HG02610 (cell line): ENCODE measurements around the gene CDH16.
"Not testable (repeated sequence)": the region's sequence is repeated elsewhere in the genome, so short reads cannot be mapped to it uniquely, and the experiment has no call there.

Experiments
- ATAC-seq: cut with Tn5 transposase; IDR thresholded peaks from one replicate; pipeline ENCODE4 v1.9.1; 2021; ENCODE audit warnings: mild to moderate bottlenecking, moderate library complexity; ENCODE audit not compliant: unreplicated experiment

The CDH16 gene

DNA sequence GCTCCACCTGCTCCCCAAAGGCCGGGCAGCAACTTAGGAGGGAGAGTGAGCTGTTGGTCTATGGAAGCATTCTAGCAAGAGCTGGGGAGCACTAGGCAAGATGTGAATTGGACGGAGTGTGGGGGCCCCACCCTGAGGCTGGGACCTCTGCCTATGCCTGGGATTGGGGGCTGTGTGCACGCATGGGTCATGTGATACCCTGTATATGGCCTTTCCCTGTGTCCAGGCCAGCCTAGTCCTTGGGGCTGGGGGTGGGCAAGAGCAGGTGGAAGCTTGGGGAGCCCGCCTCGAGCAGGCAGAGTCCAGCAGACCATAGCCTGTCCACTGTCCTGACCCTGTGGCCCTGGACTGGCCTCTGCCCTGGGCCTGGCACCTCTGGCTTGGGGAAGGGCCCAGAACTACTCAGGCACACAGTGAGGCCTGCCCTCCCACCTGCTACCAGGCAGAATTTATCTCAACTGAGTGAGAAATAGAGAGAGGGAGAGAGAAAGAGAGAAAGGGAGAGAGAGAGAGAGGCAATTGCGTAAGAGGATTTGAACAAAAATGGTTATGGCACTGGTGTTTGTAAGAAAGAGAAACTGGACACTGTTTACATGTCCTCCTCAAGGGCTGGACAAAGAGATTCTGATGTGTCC is 19.3 kb downstream of the CDH16 start:
- no peak for ATAC-seq

DNA sequence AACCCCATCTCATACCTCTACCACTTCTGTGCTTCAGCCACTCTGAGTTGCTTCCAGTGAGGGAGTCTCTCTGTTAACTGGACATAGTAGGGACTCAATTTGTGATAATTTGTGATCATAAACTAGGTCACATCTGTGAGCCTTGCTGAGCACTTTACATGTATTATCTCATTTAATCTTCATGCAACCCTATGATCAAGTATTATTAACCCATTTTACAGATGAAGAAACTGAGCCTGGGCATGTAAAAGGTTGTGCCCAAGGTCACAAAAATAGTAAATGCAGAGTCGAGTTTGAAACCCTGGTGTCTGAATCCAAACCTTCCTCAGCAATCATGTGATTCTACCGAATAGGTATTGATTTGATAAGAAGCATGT is 19.8 kb downstream of the CDH16 start:
- no peak for ATAC-seq

GRCh38 chr16:66898207-66898606 is 20.5 kb downstream of the CDH16 start:
- ATAC-seq: no peak

- not testable (repeated sequence) for ATAC-seq
Observed at GRCh38 chr16:66896682-66897081, 22.0 kb downstream of the CDH16 start.

DNA sequence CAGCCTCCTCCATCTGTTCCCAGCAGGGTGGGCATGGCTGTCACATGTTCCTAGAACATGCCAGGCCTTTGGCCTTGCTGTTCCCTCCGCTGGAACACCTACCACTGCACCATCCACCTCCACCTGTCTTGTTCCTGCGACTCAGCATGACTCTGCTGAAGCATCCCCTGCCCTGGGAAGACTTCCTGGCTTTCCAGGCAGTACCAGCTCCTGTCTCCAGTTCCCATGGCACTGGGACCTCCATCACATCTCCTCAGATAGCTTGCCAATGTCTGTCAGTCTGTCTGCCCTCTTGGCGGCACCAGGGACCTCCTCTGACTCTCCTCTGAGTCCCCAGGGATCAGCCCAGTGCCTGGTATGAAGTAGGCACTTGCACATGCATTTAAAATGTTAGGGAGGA is 22.7 kb downstream of the CDH16 start:
- no peak for ATAC-seq

- ATAC-seq: no peak
Observed at GRCh38 chr16:66895689-66895979, 23.1 kb downstream of the CDH16 start.

DNA sequence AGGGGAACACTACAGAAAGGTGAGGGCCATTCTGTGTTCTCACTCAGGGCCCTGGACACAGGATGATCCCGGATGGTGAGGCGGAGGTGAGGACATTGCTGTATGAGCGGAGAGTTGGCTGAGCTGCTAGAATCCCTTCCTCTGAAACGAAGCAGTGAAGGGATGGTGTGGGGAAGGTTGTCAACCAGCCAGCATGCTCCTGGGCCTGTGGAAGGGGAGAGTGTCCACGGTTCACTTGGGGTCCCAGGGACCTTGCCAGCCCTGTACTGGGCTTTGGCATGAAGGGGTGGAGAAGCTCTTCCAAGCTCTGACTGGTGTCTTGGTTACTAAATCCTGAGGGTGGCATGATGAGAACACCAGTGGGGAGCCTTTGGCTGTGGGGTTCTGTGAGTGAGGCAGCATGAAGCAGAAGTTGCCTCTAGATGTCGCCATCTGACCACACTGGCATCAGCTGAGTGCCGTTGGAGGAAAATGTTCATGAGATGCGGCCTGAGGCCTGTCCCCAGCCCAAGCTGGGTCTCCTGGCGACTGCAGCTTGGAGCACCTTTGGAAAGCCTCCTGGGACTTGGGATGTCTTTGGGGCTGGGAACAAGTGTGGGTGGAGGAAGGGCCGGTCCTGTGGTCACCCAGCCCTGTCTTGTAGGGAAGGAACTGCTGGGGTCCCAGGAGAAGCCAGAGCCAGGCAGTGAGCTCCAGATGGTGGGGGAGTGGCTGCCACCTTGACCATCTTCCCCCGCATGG is 23.6 kb downstream of the CDH16 start:
- ATAC-seq: peak; percentile 65

GRCh38 chr16:66894055-66894454 is 24.6 kb downstream of the CDH16 start:
- ATAC-seq: no peak

DNA sequence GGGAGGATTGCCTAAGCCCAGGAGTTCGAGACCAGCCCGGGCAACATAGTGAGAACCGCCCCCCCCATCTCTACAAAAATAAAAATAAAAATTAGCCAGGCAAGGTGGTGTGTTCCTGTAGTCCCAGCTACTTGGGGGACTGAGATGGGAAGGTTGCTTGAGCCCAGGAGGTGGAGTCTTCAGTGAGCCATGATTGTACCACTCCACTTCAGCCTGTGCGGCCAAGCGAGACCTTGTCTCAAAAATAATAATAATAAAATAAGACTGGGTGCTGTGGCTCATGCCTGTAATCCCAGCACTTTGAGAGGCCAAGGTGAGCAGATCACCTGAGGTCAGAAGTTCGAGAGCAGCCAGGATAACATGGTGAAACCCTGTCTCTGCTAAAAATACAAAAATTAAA is 26.9 kb downstream of the CDH16 start:
- ATAC-seq: no peak

DNA sequence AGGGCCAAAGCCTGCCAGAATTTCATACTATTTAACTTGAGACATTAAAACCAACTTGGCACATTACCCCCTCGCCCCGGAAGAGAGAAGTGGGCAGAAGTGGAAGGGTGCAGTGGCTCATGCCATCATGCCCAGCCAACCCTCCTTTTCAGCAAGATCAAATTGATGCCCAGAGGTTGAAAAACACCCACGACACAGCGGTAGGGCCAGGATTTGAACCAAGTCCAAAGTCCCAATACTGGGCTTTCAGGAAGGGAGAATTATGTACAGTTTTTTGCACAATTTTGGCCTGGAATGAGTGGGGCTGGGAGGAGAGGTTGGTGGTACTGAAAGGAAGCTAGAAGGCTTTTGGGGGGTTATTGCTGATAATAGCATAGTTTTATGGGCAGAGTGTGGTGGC is 27.3 kb downstream of the CDH16 start:
- ATAC-seq: no peak

GRCh38 chr16:66890799-66891198 is 27.9 kb downstream of the CDH16 start:
- no peak for ATAC-seq

DNA sequence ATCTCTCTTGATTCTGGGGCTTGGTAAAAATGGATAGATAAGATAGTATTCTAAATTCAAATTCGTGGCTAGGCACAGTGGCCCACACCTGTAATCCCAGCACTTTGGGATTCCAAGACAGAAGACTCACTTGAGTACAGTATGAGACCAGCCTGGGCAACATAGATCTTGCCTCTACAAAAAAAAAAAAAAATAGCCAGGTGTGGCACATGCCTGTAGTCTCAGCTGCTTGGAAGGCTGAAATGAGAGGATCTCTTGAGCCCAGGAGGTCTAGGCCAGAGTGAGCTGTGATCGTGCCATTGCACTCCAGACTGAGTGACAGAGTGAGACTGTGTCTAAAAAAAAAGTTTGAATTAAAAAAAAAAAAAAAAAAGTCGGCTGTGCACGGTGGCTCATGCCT is 29.1 kb downstream of the CDH16 start:
- ATAC-seq: no peak

GRCh38 chr16:66888647-66889615 is 29.8 kb downstream of the CDH16 start:
- ATAC-seq: no peak

- no peak for ATAC-seq
Observed at GRCh38 chr16:66886914-66887313, 31.8 kb downstream of the CDH16 start.

DNA sequence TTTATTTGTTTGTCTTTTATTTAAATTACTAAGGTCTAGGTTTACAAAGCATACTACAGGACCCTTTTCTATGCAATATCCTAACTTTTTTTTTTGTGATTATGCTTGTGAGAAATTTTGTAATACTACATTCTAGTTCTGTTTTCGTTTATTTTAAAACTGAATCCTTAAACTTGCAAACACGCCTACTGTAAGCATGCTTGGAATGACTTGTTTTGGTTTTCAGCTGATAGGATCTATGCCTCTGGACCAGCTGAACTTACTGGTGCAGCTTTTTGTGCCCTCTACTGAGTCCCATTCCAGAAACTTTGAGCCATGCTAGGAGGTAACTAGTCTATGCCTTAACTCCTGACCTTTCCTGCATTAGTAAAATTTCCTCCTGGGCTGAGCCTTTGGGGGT is 32.4 kb downstream of the CDH16 start:
- ATAC-seq: no peak

DNA sequence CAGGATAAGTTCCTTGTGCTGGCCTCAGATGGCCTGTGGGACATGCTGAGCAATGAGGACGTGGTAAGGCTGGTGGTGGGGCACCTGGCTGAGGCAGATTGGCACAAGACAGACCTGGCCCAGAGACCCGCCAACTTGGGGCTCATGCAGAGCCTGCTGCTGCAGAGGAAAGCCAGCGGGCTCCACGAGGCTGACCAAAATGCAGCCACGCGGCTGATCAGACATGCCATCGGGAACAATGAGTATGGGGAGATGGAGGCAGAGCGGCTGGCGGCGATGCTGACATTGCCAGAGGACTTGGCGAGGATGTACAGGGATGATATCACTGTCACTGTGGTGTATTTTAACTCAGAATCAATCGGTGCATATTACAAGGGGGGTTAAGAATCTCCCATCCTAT is 33.2 kb downstream of the CDH16 start:
- ATAC-seq: no peak

- no peak for ATAC-seq
Observed at GRCh38 chr16:66882702-66883101, 36.0 kb downstream of the CDH16 start.

DNA sequence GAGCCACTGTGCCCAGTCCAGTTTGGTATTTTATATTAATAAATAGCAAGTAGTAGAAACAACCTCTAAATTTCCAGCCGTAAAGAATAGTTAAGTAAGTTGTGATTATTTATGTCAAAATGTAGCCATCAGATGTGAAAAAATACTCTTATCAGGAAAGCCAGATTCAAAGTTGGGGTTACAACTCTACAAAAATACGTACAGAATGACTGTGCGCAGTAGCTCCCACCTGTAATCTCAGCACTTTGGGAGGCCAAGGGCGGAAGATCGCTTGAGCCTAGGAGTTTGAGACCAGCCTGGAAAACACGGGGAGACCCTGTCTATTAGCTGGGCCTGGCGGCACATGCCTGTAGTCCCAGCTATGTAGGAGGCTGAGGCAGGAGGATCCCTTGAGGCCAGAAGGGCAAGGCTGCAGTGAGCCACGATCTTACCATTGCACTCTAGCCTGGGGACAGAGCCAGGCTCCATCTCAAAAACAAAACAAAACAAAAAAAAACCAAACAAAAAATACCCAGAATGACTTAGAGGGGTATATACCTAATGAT is 36.6 kb downstream of the CDH16 start:
- no peak for ATAC-seq

- no peak for ATAC-seq
Observed at GRCh38 chr16:66881560-66881959, 37.1 kb downstream of the CDH16 start.

DNA sequence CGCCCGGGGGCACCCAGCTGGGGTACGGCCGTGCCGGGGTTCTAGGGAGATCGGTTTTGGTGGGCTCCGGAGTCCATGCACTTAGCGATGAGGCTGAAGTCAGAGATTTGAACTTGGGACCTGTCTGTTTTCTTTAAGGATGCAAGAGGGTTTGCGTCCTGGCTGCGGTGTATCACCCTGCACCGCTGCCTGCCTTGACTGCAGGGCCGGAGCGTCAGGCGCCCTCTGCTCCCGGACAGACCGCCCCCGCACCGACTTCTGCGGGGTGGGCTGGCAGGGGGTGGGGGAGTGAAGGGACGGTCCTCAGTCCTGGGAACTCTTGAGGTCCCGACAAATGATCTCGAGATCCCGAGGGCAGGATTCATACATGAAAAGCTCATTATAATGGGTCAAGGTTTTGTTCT is 37.7 kb downstream of the CDH16 start:
- ATAC-seq: no peak

GRCh38 chr16:66880288-66881013 is 38.2 kb downstream of the CDH16 start, which contains the start of gene PDP2:
Gene PDP2 (plus strand): TSS chr16:66880515. CDS start chr16:66884285, 3,770 bp downstream.
- ATAC-seq: peak; percentile 95
